Measurements from ENCODE around the gene POLR2I.
"Not testable (repeated sequence)": the region's sequence is repeated elsewhere in the genome, so short reads cannot be mapped to it uniquely, and the experiment has no call there.

Gene POLR2I

GRCh38 chr19:36099166-36099785, 15.4 kb downstream of the POLR2I start:
- FAIRE-seq = no peak

GRCh38 chr19:36097036-36097435, 17.6 kb downstream of the POLR2I start:
- no peak for FAIRE-seq

GRCh38 chr19:36093687-36094086, 21.0 kb downstream of the POLR2I start:
- FAIRE-seq = no peak

DNA sequence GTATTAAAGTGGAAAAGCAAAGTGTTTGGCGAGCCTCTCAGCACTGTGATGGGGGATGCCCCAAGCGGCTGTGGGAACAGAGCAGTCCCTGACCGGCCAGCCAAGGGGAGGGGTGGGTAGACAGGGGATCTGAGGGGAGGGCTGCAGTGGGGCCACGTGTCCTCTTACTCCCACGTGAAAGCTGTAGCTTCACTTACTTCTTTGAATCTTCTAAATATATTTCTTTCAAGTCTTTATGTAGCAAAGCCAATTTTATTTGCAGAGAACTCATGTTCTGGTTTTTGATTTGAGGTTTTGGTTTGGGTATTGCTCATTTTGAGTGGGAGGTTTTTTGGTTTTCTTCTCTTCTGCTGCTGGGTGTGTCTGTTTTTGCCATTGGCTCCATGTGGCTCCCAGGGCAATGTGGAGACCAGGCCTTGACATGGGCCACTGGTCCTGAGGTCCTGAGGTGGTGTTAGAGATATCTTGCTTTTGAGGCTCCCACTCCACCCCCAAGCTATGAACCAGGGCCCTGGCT, 21.5 kb downstream of the POLR2I start:
- FAIRE-seq = no peak

DNA sequence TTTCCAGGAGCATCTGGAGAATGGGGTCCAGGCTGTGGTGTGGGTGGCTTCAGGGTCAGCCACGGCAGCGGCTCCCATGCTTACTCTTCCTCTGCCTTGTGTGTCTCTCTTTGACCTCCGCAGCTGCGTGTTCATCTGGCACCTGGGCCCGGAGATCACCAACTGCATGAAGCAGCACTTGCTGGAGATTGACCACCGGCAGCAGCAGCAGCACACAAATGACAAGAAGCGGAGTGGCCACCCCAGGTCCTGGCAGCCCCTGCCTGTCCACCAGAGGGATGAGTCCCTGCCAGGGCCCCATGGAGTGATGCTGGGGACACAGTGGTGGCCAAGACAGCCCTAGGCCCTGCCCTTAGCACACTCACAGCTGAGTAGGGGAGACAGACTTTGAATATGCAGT, 22.1 kb downstream of the POLR2I start:
- no peak for FAIRE-seq

- no peak for FAIRE-seq
Observed at GRCh38 chr19:36090910-36091695, 23.6 kb downstream of the POLR2I start.

GRCh38 chr19:36089847-36090246, 24.8 kb downstream of the POLR2I start:
- no peak for FAIRE-seq

- no peak for FAIRE-seq
Observed at GRCh38 chr19:36086326-36086725, 28.3 kb downstream of the POLR2I start.

GRCh38 chr19:36084231-36085009, 30.3 kb downstream of the POLR2I start:
- FAIRE-seq = no peak

DNA sequence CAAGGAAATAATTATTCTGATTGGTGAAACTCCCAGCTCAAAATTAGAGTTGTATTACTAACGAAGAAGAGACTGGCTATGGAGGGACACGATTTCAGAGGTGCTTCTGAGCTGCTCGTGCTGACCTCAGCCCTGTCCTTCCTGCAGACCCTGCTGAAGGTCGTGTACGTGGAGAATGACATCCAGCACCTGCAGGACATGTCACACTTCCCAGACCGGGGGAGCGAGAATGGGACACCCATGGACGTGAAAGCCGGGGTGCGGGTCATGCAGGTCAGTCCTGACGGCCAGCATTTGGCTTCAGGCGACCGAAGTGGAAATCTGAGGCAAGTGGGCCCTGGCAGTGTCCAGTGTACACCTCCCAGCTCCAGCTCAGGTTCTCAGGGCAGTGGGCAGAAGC, 31.8 kb downstream of the POLR2I start:
- FAIRE-seq = no peak

GRCh38 chr19:36081894-36082293, 32.8 kb downstream of the POLR2I start:
- FAIRE-seq = no peak

GRCh38 chr19:36081385-36081784, 33.3 kb downstream of the POLR2I start:
- no peak for FAIRE-seq

DNA sequence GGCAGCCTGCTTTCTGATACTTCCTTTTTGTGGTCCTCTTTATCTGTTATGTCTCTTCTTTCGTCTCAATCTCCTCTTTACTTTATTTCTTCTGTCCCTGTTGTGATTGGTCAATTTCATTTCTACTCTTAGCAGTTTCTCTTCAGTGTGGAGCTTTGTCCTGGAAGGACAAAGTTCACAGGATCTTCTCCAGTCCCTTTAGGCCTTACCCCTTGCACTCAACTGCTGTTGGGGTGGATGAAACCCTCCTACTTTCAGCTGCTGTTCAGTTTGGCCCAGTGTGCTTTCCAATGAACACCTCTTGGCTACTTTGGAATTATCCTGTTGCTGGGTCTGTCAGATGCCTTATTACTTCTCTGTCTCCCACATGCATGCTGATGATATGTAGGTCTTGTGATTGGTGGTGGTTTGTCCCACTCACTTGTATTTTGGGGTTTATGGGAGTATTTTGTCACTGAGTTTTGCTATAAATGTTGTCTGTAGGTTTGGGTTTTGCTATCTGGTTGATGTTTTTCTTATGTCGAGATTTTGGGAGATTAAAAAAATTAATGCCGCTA, 35.2 kb downstream of the POLR2I start:
- FAIRE-seq = no peak

- no peak for FAIRE-seq
Observed at GRCh38 chr19:36073121-36073876, 41.4 kb downstream of the POLR2I start.

DNA sequence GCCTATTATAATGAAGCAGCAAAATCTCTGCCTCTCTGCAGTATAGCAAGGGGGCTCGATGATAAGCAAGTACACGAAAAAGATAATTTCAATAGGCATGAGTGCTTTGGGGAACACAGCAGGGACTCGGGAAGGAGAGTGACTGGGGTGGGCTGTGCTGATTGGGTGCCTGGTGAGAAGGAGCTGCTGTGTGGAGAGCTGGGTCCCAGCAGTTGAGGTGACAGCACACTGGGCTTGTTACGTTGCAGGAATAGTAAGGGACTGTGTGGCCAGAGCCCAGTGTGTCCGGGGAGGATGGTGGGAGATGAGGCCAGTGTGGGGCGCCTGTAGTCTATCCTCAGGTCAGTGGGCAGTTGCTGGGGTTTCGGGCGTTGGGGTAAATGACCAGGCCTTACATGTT, 42.6 kb downstream of the POLR2I start:
- FAIRE-seq = no peak

DNA sequence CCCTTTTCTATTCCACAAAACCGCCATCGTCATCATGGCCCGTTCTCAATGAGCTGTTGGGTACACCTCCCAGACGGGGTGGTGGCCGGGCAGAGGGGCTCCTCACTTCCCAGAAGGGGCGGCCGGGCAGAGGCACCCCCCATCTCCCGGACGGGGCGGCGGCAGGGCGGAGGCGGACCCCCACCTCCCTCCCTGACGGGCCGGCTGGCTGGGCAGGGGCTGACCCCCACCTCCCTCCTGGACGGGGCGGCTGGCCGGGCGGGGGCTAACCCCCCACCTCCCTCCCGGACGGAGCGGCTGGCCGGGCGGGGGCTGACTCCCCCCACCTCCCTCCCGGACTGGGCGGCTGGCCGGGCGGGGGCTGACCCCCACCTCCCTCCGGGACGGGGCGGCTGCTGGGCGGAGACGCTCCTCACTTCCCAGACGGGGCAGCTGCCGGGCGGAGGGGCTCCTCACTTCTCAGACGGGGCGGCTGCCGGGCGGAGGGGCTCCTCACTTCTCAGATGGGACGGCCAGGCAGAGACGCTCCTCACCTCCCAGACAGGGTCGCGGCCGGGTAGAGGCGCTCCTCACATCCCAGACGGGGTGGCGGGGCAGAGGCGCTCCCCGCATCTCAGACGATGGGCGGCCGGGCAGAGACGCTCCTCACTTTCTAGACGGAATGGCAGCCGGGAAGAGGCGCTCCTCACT, 45.7 kb downstream of the POLR2I start:
- FAIRE-seq = not testable (repeated sequence)

DNA sequence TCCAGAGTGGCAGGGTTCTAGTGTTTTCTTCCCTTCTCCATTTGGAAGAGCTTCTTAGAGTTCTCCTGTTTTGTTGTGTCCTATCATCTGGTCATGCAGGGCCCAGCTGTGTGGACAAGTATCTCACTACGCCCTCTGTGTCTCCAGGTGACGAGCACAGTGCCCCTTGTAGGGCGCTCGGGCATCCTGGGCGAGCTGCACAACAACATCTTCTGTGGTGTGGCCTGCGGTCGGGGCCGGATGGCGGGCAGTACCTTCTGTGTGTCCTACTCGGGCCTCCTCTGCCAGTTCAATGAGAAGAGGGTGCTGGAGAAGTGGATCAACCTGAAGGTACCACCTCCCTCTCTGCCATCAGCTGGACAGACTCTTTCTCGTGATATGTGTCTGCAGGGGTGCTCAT, 47.0 kb downstream of the POLR2I start:
- FAIRE-seq = no peak

GRCh38 chr19:36064826-36065225, 49.8 kb downstream of the POLR2I start:
- FAIRE-seq = no peak

Data from islet of Langerhans (tissue), 1 donor.